ENCODE data around the gene MRFAP1L1. TPM values are rescaled to one million over a fixed set of nuclear protein-coding genes. Genes with fewer than 3 reads are reported as not detected.

Gene MRFAP1L1
- total and polyA plus RNA-seq, 9 of the 15 experiments (the other 6 are each of a cell fraction or from before 2014, with no cell fraction given), result 37.6 to 111 (median 83.8) TPM

- TF ChIP-seq ZNF318 (IDR thresholded peaks at IDR 0.05; ENCODE audit: borderline replicate concordance in 1 of 2, low read depth in 1 of 2) (peak in 1 of 2 experiments; percentile 60; a peak in 1 of 4 replicates), TSHZ1 (CRISPR knock-in tag; IDR thresholded peaks at IDR 0.05) (no peak), PKNOX1 (IDR thresholded peaks at IDR 0.05) (peak; percentile 48; the same call in 1 of the 2 replicates), BRCA1 (IDR thresholded peaks at IDR 0.05) (no peak), BRCA1 (CRISPR knock-in tag; IDR thresholded peaks at IDR 0.05) (no peak), MAFF (IDR thresholded peaks at IDR 0.05; ENCODE audit: low read length) (peak; percentile 85), ZNF175 (CRISPR knock-in tag; IDR thresholded peaks at IDR 0.05; ENCODE audit: low read depth) (peak; percentile 78), ZNF561 (CRISPR knock-in tag; conservative IDR thresholded peaks at IDR 0.05) (no peak), ZBTB12 (CRISPR knock-in tag; IDR thresholded peaks at IDR 0.05) (peak; percentile 22), CBFA2T2 (conservative IDR thresholded peaks at IDR 0.05) (peak; percentile 80)
Observed at GRCh38 chr4:6732441-6733357, 23.0 kb upstream of the MRFAP1L1 start (continued).
